ENCODE data around the gene OS9.

DNA sequence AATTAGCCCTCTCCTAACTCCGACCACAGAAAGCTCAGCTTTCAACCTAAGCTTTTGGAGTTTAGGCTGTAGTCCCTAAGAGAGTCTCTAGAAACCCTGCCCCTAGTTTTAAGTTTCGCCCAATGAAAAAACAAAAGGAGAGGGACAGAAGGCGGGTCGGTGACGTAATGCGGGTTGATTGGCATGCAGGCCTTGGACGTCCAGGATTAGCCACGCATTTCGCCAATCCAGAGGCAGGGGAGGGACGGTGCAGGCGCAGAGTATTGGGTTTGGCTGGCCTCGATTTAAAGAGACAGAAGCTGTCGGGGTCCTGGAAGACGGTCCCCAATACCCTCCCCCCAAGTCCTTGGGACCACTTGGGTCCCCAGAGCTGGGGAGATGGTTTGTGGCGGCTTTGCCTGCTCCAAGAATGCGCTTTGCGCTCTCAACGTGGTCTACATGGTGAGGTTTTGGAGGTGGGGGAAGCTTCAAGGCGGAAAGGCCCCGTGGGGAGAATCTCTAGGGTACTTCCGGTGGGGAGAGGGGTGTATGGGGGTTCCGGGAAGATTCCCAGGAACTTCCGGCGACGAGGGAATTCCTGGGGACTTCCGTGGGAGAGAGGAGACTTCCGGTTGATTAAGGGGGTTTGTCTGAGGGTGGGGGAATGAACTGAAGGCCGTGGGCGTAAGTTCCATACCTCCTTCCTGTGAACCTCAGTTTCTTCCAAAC is 51.0 kb downstream of the OS9 start, which contains the start of gene TSPAN31:
- TF ChIP-seq, protein P1, sequence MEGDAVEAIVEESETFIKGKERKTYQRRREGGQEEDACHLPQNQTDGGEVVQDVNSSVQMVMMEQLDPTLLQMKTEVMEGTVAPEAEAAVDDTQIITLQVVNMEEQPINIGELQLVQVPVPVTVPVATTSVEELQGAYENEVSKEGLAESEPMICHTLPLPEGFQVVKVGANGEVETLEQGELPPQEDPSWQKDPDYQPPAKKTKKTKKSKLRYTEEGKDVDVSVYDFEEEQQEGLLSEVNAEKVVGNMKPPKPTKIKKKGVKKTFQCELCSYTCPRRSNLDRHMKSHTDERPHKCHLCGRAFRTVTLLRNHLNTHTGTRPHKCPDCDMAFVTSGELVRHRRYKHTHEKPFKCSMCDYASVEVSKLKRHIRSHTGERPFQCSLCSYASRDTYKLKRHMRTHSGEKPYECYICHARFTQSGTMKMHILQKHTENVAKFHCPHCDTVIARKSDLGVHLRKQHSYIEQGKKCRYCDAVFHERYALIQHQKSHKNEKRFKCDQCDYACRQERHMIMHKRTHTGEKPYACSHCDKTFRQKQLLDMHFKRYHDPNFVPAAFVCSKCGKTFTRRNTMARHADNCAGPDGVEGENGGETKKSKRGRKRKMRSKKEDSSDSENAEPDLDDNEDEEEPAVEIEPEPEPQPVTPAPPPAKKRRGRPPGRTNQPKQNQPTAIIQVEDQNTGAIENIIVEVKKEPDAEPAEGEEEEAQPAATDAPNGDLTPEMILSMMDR (conservative IDR thresholded peaks at IDR 0.05; ENCODE audit: low read length), result no peak
- TF ChIP-seq EZH2phosphoT487 (IDR thresholded peaks at IDR 0.05; ENCODE audit: borderline replicate concordance, low read depth, low read length), result no peak

Data from OCI-LY7 (cell line).